HepG2 (cell line): ENCODE results near the gene ZNF157.

Experiments used
- TF ChIP-seq, protein P1 (sequence below): sonication (generic); formaldehyde crosslinking; IDR thresholded peaks from 2 replicates; pipeline ENCODE4 v1.5.0; 2020; ENCODE audit warnings: mild to moderate bottlenecking, missing genetic modification reagents, moderate library complexity
- TF ChIP-seq, protein P2 (sequence below): sonication (generic); formaldehyde crosslinking; IDR thresholded peaks from 2 replicates; pipeline ENCODE4 v1.5.0; 2020; ENCODE audit warnings: mild to moderate bottlenecking, low read depth, missing genetic modification reagents, borderline replicate concordance

DNA sequence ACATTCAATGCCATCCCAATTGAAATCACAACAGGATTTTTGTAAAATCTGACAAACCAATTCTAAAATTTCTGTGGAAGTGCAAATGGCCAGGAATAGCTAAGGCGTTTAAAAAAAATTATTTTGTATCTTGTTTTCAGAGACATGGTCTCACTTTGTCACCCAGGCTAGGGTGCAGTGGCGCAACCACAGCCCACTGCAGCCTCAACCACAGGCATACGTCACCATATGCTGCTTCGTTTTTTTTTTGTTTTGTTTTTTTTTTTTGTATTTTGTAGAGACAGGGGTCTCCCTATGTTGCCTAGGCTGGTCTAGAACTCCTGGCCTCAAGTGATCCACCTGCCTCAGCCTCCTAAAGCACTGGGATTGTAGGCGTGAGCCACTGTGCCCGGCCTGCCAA is 88.2 kb downstream of the ZNF157 start:
- TF ChIP-seq, protein P1, sequence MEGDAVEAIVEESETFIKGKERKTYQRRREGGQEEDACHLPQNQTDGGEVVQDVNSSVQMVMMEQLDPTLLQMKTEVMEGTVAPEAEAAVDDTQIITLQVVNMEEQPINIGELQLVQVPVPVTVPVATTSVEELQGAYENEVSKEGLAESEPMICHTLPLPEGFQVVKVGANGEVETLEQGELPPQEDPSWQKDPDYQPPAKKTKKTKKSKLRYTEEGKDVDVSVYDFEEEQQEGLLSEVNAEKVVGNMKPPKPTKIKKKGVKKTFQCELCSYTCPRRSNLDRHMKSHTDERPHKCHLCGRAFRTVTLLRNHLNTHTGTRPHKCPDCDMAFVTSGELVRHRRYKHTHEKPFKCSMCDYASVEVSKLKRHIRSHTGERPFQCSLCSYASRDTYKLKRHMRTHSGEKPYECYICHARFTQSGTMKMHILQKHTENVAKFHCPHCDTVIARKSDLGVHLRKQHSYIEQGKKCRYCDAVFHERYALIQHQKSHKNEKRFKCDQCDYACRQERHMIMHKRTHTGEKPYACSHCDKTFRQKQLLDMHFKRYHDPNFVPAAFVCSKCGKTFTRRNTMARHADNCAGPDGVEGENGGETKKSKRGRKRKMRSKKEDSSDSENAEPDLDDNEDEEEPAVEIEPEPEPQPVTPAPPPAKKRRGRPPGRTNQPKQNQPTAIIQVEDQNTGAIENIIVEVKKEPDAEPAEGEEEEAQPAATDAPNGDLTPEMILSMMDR (CRISPR knock-in tag), result no peak
- TF ChIP-seq, protein P2, sequence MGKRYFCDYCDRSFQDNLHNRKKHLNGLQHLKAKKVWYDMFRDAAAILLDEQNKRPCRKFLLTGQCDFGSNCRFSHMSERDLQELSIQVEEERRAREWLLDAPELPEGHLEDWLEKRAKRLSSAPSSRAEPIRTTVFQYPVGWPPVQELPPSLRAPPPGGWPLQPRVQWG (CRISPR knock-in tag), result no peak
